Neural cell (in vitro differentiated cells): ENCODE measurements around the gene RRP1.

Source experiments
- CTCF ChIP-seq: fragments of 450-650 bp; IDR thresholded peaks from 2 replicates; pipeline ENCODE4 v1.5.1; 2014; ENCODE audit warnings: antibody characterized with exemption, mild to moderate bottlenecking, moderate library complexity; ENCODE audit not compliant: poor library complexity, severe bottlenecking
- MXI1 ChIP-seq: fragments of 450-650 bp; conservative IDR thresholded peaks from 2 replicates; pipeline ENCODE4 v1.6.1; 2014; ENCODE audit warnings: antibody characterized with exemption, mild to moderate bottlenecking; ENCODE audit not compliant: poor library complexity, severe bottlenecking

GRCh38 chr21:43808367-43808766 is 19.0 kb downstream of the RRP1 start:
- TF ChIP-seq CTCF (no peak), MXI1 (no peak)
